ENCODE measurements around the gene DNAH7. TPM values are rescaled to one million over a fixed set of nuclear protein-coding genes. Genes with fewer than 3 reads are reported as not detected.
A peak's percentile ranks its signal among the peaks of the same experiment; 100 is the strongest.

The DNAH7 gene
- total and polyA plus RNA-seq, 10 of the 15 experiments (the other 5 are each of a cell fraction or from before 2014, with no cell fraction given), result 0.05 to 0.61 (median 0.16) TPM

- TF ChIP-seq CEBPZ (IDR thresholded peaks at IDR 0.05; ENCODE audit: low read depth, low read length), result no peak
- peak; percentile 82 for TF ChIP-seq MEF2A (IDR thresholded peaks at IDR 0.05; ENCODE audit: insufficient read depth, low read depth, low read length)
- TF ChIP-seq BHLHE40 (IDR thresholded peaks at IDR 0.05; ENCODE audit: borderline replicate concordance in 1 of 2, low read depth in 2 of 2, low read length in 1 of 2), result peak; percentile 49 to 71; a peak in 3 of 4 replicates
- TF ChIP-seq CHD4 (IDR thresholded peaks at IDR 0.05), result no peak
- TF ChIP-seq RELA (IDR thresholded peaks at IDR 0.05; ENCODE audit: borderline replicate concordance, partially characterized antibody), result no peak
- TF ChIP-seq KAT2A (conservative IDR thresholded peaks at IDR 0.05; ENCODE audit: control insufficient read depth, low read depth, low read length), result no peak
- no peak for TF ChIP-seq POLR2AphosphoS2 (IDR thresholded peaks at IDR 0.05; ENCODE audit: low read depth, low read length)
- peak; percentile 89 for TF ChIP-seq ATF7 (IDR thresholded peaks at IDR 0.05; ENCODE audit: low read depth)
- TF ChIP-seq IRF4 (IDR thresholded peaks at IDR 0.05; ENCODE audit: low read depth, low read length), result peak; percentile 86
- peak; percentile 69 for TF ChIP-seq KLF5 (IDR thresholded peaks at IDR 0.05; ENCODE audit: partially characterized antibody)
- no peak for TF ChIP-seq HSF1 (IDR thresholded peaks at IDR 0.05; ENCODE audit: low read depth, low read length)
- TF ChIP-seq POLR2AphosphoS5 (IDR thresholded peaks at IDR 0.05; ENCODE audit: low read length), result 0 out of 2 replicates have a peak, but pooled peaks have one; percentile 36
- TF ChIP-seq ETV6 (conservative IDR thresholded peaks at IDR 0.05 in 1 of 2, IDR thresholded peaks at IDR 0.05 in 1 of 2; ENCODE audit: borderline replicate concordance in 1 of 2, low read depth in 1 of 2), result no peak
- TF ChIP-seq SKIL (IDR thresholded peaks at IDR 0.05; ENCODE audit: low read depth, poor library complexity, severe bottlenecking), result peak; percentile 79
- TF ChIP-seq FOS (IDR thresholded peaks at IDR 0.05; ENCODE audit: borderline replicate concordance, extremely low read depth, insufficient read length), result no peak
- peak; percentile 26 for TF ChIP-seq SMAD1 (IDR thresholded peaks at IDR 0.05; ENCODE audit: low read depth, partially characterized antibody)
- peak; percentile 93 for TF ChIP-seq MEF2B (IDR thresholded peaks at IDR 0.05; ENCODE audit: partially characterized antibody, poor library complexity, severe bottlenecking)
- no peak for TF ChIP-seq ZNF622 (IDR thresholded peaks at IDR 0.05)
- no peak for TF ChIP-seq WRNIP1 (IDR thresholded peaks at IDR 0.05; ENCODE audit: borderline replicate concordance, low read depth, low read length)
- no peak for TF ChIP-seq NFXL1 (IDR thresholded peaks at IDR 0.05; ENCODE audit: borderline replicate concordance)
- TF ChIP-seq NFYA (IDR thresholded peaks at IDR 0.05; ENCODE audit: borderline replicate concordance, low read depth, low read length), result no peak
These were observed 32.8 kb upstream of the DNAH7 start (continued) for GRCh38 chr2:196101325-196101991.
